Measurements from ENCODE around the gene AADAC.

GRCh38 chr3:151772825-151773480, 41.0 kb upstream of the AADAC start:
- TF ChIP-seq FOSL2 (IDR thresholded peaks at IDR 0.05; ENCODE audit: borderline replicate concordance, low read depth) (no peak), FOXJ3 (CRISPR knock-in tag; IDR thresholded peaks at IDR 0.05) (no peak), IRF3 (IDR thresholded peaks at IDR 0.05; ENCODE audit: low read depth, low read length) (no peak), TAF1 (IDR thresholded peaks at IDR 0.05; ENCODE audit: borderline replicate concordance, low read depth, low read length) (no peak), RFX5 (IDR thresholded peaks at IDR 0.05; ENCODE audit: low read length) (no peak), YY1 (IDR thresholded peaks at IDR 0.05; ENCODE audit: low read depth) (no peak)
- TF ChIP-seq, protein P1, sequence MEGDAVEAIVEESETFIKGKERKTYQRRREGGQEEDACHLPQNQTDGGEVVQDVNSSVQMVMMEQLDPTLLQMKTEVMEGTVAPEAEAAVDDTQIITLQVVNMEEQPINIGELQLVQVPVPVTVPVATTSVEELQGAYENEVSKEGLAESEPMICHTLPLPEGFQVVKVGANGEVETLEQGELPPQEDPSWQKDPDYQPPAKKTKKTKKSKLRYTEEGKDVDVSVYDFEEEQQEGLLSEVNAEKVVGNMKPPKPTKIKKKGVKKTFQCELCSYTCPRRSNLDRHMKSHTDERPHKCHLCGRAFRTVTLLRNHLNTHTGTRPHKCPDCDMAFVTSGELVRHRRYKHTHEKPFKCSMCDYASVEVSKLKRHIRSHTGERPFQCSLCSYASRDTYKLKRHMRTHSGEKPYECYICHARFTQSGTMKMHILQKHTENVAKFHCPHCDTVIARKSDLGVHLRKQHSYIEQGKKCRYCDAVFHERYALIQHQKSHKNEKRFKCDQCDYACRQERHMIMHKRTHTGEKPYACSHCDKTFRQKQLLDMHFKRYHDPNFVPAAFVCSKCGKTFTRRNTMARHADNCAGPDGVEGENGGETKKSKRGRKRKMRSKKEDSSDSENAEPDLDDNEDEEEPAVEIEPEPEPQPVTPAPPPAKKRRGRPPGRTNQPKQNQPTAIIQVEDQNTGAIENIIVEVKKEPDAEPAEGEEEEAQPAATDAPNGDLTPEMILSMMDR (IDR thresholded peaks at IDR 0.05), result no peak
- TF ChIP-seq, protein P2, sequence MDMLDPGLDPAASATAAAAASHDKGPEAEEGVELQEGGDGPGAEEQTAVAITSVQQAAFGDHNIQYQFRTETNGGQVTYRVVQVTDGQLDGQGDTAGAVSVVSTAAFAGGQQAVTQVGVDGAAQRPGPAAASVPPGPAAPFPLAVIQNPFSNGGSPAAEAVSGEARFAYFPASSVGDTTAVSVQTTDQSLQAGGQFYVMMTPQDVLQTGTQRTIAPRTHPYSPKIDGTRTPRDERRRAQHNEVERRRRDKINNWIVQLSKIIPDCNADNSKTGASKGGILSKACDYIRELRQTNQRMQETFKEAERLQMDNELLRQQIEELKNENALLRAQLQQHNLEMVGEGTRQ (IDR thresholded peaks at IDR 0.05; ENCODE audit: borderline replicate concordance, low read depth, low read length), result no peak

Data from SK-N-SH (cell line).